ENCODE data around the gene CDC42BPA.

DNA sequence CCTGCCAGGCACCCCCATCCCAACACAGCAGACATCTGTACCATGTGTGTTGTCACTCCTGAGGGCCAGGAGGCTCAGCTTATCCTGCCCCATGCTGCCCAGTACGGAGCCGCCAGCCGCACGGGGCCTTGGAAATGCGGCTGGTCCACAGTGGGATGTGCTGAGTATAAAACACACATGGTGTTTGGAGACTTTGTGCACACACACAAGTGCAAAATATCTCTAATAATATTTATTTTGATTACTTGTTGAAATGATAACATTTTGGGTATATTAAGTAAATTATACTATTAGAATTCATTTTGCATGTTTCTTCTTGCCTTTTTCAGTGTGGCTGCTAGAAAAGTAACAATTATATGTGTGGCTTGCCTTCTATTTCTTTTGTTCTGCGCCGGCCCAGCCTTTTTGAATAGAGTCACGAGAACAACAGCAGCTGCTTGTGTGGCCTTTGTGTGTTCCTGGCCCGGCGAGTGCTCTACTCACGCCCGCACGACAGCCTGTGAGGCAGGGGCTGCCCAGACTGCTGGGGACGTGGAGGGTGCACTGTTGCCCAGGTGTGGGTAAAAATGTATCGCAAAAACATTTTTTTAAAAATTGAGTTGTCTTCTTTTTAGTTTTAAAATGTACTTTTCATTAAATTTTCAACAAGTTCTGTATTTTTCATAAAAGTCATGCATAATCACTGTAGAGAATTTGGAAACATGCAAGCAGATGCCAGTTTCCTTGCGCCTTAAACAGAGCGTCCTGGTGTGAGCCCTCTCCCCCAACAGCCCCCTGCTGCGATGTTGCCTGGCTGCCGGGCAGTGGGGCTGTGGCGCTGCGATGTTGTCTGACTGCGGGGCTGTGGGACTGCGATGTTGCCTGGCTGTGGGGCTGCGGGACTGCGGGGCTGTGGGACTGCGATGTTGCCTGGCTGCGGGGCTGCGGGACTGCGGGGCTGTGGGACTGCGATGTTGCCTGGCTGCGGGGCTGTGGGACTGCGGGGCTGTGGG, 342.7 kb downstream of the CDC42BPA start:
- TF ChIP-seq, protein P1, sequence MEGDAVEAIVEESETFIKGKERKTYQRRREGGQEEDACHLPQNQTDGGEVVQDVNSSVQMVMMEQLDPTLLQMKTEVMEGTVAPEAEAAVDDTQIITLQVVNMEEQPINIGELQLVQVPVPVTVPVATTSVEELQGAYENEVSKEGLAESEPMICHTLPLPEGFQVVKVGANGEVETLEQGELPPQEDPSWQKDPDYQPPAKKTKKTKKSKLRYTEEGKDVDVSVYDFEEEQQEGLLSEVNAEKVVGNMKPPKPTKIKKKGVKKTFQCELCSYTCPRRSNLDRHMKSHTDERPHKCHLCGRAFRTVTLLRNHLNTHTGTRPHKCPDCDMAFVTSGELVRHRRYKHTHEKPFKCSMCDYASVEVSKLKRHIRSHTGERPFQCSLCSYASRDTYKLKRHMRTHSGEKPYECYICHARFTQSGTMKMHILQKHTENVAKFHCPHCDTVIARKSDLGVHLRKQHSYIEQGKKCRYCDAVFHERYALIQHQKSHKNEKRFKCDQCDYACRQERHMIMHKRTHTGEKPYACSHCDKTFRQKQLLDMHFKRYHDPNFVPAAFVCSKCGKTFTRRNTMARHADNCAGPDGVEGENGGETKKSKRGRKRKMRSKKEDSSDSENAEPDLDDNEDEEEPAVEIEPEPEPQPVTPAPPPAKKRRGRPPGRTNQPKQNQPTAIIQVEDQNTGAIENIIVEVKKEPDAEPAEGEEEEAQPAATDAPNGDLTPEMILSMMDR (IDR thresholded peaks at IDR 0.05), result no peak
- TF ChIP-seq POLR2A (IDR thresholded peaks at IDR 0.05), result no peak
